OCI-LY3 (cell line): ENCODE results near the gene NLGN2.

Experiments used
- EZH2phosphoT487 ChIP-seq: fragments of 200-600 bp; shearing (Covaris generic); IDR thresholded peaks from 2 replicates; pipeline ENCODE4 v1.6.1; 2018; ENCODE audit warnings: antibody characterized with exemption, mixed run types, low read depth
- TF ChIP-seq, protein P1 (sequence below): fragments of 200-600, 300-600 bp; sonication (generic); IDR thresholded peaks from 2 replicates; pipeline ENCODE4 v1.5.1; 2014; ENCODE audit warnings: antibody characterized with exemption, low read length, low read depth

DNA sequence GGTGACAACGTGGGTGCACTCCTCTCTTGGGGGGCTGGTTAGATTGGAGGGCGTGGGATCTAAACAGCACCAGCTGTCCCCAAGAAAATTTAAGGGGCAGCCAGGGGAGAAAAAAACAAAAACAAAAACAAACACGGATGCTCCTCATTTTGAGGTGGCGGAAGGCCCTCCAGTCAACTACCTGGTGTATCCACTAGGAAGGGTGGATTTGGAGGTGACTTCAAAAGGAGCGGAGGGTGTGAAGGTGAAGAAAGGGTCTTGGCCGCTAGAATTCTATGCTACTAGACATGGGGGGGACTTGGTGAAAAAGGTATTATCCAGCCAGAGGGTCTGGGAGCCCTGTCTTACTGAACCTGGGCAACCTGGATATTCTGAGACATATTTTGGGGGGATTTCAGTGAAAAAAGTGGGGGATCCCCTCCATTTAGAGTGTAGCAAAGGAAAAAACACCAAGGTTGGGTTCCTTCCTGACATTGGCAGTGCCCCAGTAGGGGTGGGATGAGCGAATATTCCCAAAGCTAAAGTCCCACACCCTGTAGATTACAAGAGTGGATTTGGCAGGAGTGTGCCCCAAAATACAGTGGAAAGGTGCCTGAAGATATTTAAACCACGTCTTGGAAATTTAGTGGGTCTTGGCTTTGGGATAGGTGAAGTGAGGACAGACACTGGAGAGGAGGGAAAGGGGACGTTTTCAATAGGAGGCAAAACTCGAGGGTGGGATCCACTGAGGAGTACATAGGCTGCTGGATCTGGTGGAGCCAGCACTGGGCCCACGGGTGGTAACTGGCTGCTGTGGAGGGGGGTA, 31.2 kb downstream of the NLGN2 start:
- TF ChIP-seq, protein P1, sequence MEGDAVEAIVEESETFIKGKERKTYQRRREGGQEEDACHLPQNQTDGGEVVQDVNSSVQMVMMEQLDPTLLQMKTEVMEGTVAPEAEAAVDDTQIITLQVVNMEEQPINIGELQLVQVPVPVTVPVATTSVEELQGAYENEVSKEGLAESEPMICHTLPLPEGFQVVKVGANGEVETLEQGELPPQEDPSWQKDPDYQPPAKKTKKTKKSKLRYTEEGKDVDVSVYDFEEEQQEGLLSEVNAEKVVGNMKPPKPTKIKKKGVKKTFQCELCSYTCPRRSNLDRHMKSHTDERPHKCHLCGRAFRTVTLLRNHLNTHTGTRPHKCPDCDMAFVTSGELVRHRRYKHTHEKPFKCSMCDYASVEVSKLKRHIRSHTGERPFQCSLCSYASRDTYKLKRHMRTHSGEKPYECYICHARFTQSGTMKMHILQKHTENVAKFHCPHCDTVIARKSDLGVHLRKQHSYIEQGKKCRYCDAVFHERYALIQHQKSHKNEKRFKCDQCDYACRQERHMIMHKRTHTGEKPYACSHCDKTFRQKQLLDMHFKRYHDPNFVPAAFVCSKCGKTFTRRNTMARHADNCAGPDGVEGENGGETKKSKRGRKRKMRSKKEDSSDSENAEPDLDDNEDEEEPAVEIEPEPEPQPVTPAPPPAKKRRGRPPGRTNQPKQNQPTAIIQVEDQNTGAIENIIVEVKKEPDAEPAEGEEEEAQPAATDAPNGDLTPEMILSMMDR, result no peak
- no peak for TF ChIP-seq EZH2phosphoT487
